Activated naive CD8-positive, alpha-beta T cell treated with anti-CD3 and anti-CD28 coated beads, Interleukin-2, amount 50 U/mL, for 16 hours (primary cell): ENCODE data around the gene SYT9.

ENCODE experiments used
- DNase-seq: peaks from one replicate; pipeline ENCODE4 v3.0.0-alpha.2; 2020; ENCODE audit warnings: low read depth, low spot score

The SYT9 gene

GRCh38 chr11:7423946-7424345, 172.2 kb downstream of the SYT9 start:
- no peak for DNase-seq

- no peak for DNase-seq
Observed at GRCh38 chr11:7427733-7428132, 176.0 kb downstream of the SYT9 start.

GRCh38 chr11:7428196-7428595, 176.5 kb downstream of the SYT9 start:
- DNase-seq, result no peak

- no peak for DNase-seq
Observed at GRCh38 chr11:7430496-7430895, 178.8 kb downstream of the SYT9 start.

- no peak for DNase-seq
Observed at GRCh38 chr11:7435176-7435575, 183.5 kb downstream of the SYT9 start.

GRCh38 chr11:7436146-7436545, 184.4 kb downstream of the SYT9 start:
- DNase-seq, result no peak

- no peak for DNase-seq
Observed at GRCh38 chr11:7436657-7437056, 185.0 kb downstream of the SYT9 start.

- no peak for DNase-seq
Observed at GRCh38 chr11:7437696-7438095, 186.0 kb downstream of the SYT9 start.

GRCh38 chr11:7439746-7440320, 188.1 kb downstream of the SYT9 start:
- DNase-seq, result no peak

- DNase-seq, result peak; percentile 17
Observed at GRCh38 chr11:7442588-7443215, 191.0 kb downstream of the SYT9 start.

- no peak for DNase-seq
Observed at GRCh38 chr11:7444091-7444981, 192.6 kb downstream of the SYT9 start.

- no peak for DNase-seq
Observed at GRCh38 chr11:7445564-7445963, 193.9 kb downstream of the SYT9 start.

- no peak for DNase-seq
Observed at GRCh38 chr11:7448201-7448600, 196.5 kb downstream of the SYT9 start.

- no peak for DNase-seq
Observed at GRCh38 chr11:7449211-7449840, 197.6 kb downstream of the SYT9 start.

- no peak for DNase-seq
Observed at GRCh38 chr11:7449841-7450214, 198.1 kb downstream of the SYT9 start.

GRCh38 chr11:7450836-7451235, 199.1 kb downstream of the SYT9 start:
- no peak for DNase-seq

- no peak for DNase-seq
Observed at GRCh38 chr11:7451520-7451919, 199.8 kb downstream of the SYT9 start.

GRCh38 chr11:7451952-7452494, 200.3 kb downstream of the SYT9 start:
- no peak for DNase-seq

- no peak for DNase-seq
Observed at GRCh38 chr11:7454854-7455253, 203.2 kb downstream of the SYT9 start.

- DNase-seq, result no peak
Observed at GRCh38 chr11:7457211-7457610, 205.5 kb downstream of the SYT9 start.

GRCh38 chr11:7462706-7463105, 211.0 kb downstream of the SYT9 start:
- DNase-seq, result no peak

GRCh38 chr11:7467652-7468051, 215.9 kb downstream of the SYT9 start:
- DNase-seq, result no peak
